HepG2 (cell line): Measurements from ENCODE around the gene IQCE. TPM values are rescaled to one million over a fixed set of nuclear protein-coding genes. Genes with fewer than 3 reads are reported as not detected.

Source experiments
- ATF2 ChIP-seq: sonication (generic); formaldehyde crosslinking; IDR thresholded peaks from 2 replicates; pipeline ENCODE4 v1.4.0; 2020; ENCODE audit warnings: missing genetic modification reagents
- ETV6 ChIP-seq: sonication (generic); formaldehyde crosslinking; conservative IDR thresholded peaks from 2 replicates; pipeline ENCODE4 v1.4.0; 2020; ENCODE audit warnings: missing genetic modification reagents
- GLI4 ChIP-seq: sonication (generic); formaldehyde crosslinking; IDR thresholded peaks from 2 replicates; pipeline ENCODE4 v1.5.1; 2020; ENCODE audit warnings: missing genetic modification reagents, mild to moderate bottlenecking, moderate library complexity, borderline replicate concordance
- KLF16 ChIP-seq, 2 experiments: sonication (generic) in 1 of 2; formaldehyde crosslinking in 1 of 2; IDR thresholded peaks; 2 replicates each; pipeline versions ENCODE4 v1.6.1 to v1.8.0; 2016 to 2023; ENCODE audit warnings: missing genetic modification reagents in 2 of 2, missing compliant biosample characterization in 1 of 2
- KMT2B ChIP-seq: IDR thresholded peaks from 2 replicates; pipeline ENCODE4 v1.6.1; 2016; ENCODE audit warnings: missing genetic modification reagents, missing compliant biosample characterization
- LCORL ChIP-seq, 2 experiments: fragments of 450-650 bp in 1 of 2; sonication (generic) in 1 of 2; formaldehyde crosslinking in 1 of 2; IDR thresholded peaks; 2 replicates each; pipeline versions ENCODE4 v1.5.0 to v1.6.1; 2017 to 2020; ENCODE audit warnings: antibody characterized with exemption in 1 of 2, missing genetic modification reagents in 1 of 2
- MBNL3 ChIP-seq: fragments of 250-450 bp; sonication (Bioruptor Pico); conservative IDR thresholded peaks from 2 replicates; pipeline ENCODE4 v1.8.0; 2022; ENCODE audit warnings: mild to moderate bottlenecking, inconsistent platforms
- MED8 ChIP-seq: sonication (generic); formaldehyde crosslinking; IDR thresholded peaks from 2 replicates; pipeline ENCODE4 v1.8.1; 2023; ENCODE audit warnings: mild to moderate bottlenecking, missing genetic modification reagents; ENCODE audit not compliant: insufficient replicate concordance
- PTBP1 ChIP-seq: fragments of 200-400 bp; formaldehyde crosslinking; IDR thresholded peaks from 2 replicates; pipeline ENCODE4 v1.6.1; 2018; ENCODE audit warnings: low read length, low read depth; ENCODE audit not compliant: poor library complexity, severe bottlenecking
- SP2 ChIP-seq: sonication (generic); formaldehyde crosslinking; IDR thresholded peaks from 2 replicates; pipeline ENCODE4 v1.5.1; 2020; ENCODE audit warnings: mild to moderate bottlenecking, missing genetic modification reagents
- SP4 ChIP-seq: sonication (generic); formaldehyde crosslinking; IDR thresholded peaks from 2 replicates; pipeline ENCODE4 v1.8.1; 2023; ENCODE audit warnings: mild to moderate bottlenecking, missing genetic modification reagents
- TBX3 ChIP-seq: fragments of 450-650 bp; IDR thresholded peaks from 2 replicates; pipeline ENCODE4 v1.6.1; 2017; ENCODE audit warnings: antibody characterized with exemption, mild to moderate bottlenecking, inconsistent platforms, borderline replicate concordance
- ZFP37 ChIP-seq: sonication (generic); formaldehyde crosslinking; IDR thresholded peaks from 2 replicates; pipeline ENCODE4 v1.4.0; 2020; ENCODE audit warnings: missing genetic modification reagents, borderline replicate concordance
- ZNF224 ChIP-seq: sonication (generic); formaldehyde crosslinking; IDR thresholded peaks from 2 replicates; pipeline ENCODE4 v1.5.0; 2020; ENCODE audit warnings: mild to moderate bottlenecking, missing genetic modification reagents
- ZNF460 ChIP-seq: sonication (generic); formaldehyde crosslinking; IDR thresholded peaks from 2 replicates; pipeline ENCODE4 v1.5.1; 2020; ENCODE audit warnings: missing genetic modification reagents, mild to moderate bottlenecking, borderline replicate concordance
- ZNF513 ChIP-seq: sonication (generic); formaldehyde crosslinking; conservative IDR thresholded peaks from 2 replicates; pipeline ENCODE4 v1.5.0; 2020; ENCODE audit warnings: missing genetic modification reagents
- ZNF543 ChIP-seq: sonication (generic); formaldehyde crosslinking; IDR thresholded peaks from 2 replicates; pipeline ENCODE4 v1.4.0; 2020; ENCODE audit warnings: mild to moderate bottlenecking, missing genetic modification reagents
- ZNF576 ChIP-seq: sonication (generic); formaldehyde crosslinking; IDR thresholded peaks from 2 replicates; pipeline ENCODE4 v1.4.0; 2020; ENCODE audit warnings: mild to moderate bottlenecking, missing genetic modification reagents
- ZNF883 ChIP-seq: sonication (generic); formaldehyde crosslinking; IDR thresholded peaks from 2 replicates; pipeline ENCODE4 v1.5.1; 2020; ENCODE audit warnings: mild to moderate bottlenecking, missing genetic modification reagents; ENCODE audit errors: not compliant biosample characterization
- ZSCAN22 ChIP-seq: sonication (generic); formaldehyde crosslinking; IDR thresholded peaks from 2 replicates; pipeline ENCODE4 v1.4.0; 2020; ENCODE audit warnings: mild to moderate bottlenecking, missing genetic modification reagents
- ZSCAN9 ChIP-seq: IDR thresholded peaks from 2 replicates; pipeline ENCODE4 v1.6.1; 2016; ENCODE audit warnings: borderline replicate concordance
- polyA plus RNA-seq, 8 experiments: library from polyadenylated mRNA; depleted of rRNA in 3 of 8; stranded (reverse) in 7 of 8; unstranded in 1 of 8; fragments of >200 nt; fragmentation: Illumina TruSeq in 4 of 8; extraction: Trizol in 4 of 8; gene quantifications; 2 replicates each; pipeline versions ENCODE4 v1.2.1 to v1.2.3, GENCODE V29; 2011 to 2016; ENCODE audit warnings: low read depth in 4 of 8, missing spikeins in 1 of 8, mixed read lengths in 1 of 8; ENCODE audit not compliant: insufficient read depth in 1 of 8
- total RNA-seq, 5 experiments: library from RNA; depleted of rRNA; stranded (reverse); fragments of >200 nt; fragmentation: Illumina TruSeq; extraction: Trizol; gene quantifications; 2 replicates each; pipeline ENCODE4 v1.2.3, GENCODE V29; 2016; ENCODE audit warnings: low read depth in 1 of 5
- TF ChIP-seq, protein P1 (sequence below): sonication (generic); formaldehyde crosslinking; IDR thresholded peaks from 2 replicates; pipeline ENCODE4 v1.4.0; 2020; ENCODE audit warnings: mild to moderate bottlenecking, missing genetic modification reagents
- TF ChIP-seq, protein P2 (sequence below): sonication (generic); formaldehyde crosslinking; IDR thresholded peaks from 2 replicates; pipeline ENCODE4 v1.4.0; 2020; ENCODE audit warnings: missing genetic modification reagents, borderline replicate concordance

The IQCE gene
- total and polyA plus RNA-seq, 2 of the 13 experiments (the other 11 are each of a cell fraction or from before 2014, with no cell fraction given) = 1.5 to 2.5 TPM

GRCh38 chr7:2555121-2556052 is 3.4 kb upstream of the IQCE start, which contains the start of gene BRAT1 (continued):
- TF ChIP-seq ATF2 (CRISPR knock-in tag) (peak; percentile 64; the same call in 1 of the 2 replicates), TBX3 (0 out of 2 replicates have a peak, but pooled peaks have one; percentile 23), ZNF460 (CRISPR knock-in tag) (no peak), ZNF883 (CRISPR knock-in tag) (peak; percentile 62), KMT2B (peak; percentile 37; the same call in 1 of the 2 replicates), SP4 (peak; percentile 77), ZNF576 (no peak), MBNL3 (CRISPR knock-in tag) (no peak), LCORL (IDR thresholded peaks at IDR 0.05) (no peak), LCORL (CRISPR knock-in tag; IDR thresholded peaks at IDR 0.05) (no peak; the same call in 1 of the 2 replicates), SP2 (CRISPR knock-in tag) (no peak), ETV6 (CRISPR knock-in tag) (no peak), ZSCAN9 (CRISPR knock-in tag) (0 out of 2 replicates have a peak, but pooled peaks have one; percentile 8), ZSCAN22 (CRISPR knock-in tag) (no peak), KLF16 (CRISPR knock-in tag; IDR thresholded peaks at IDR 0.05) (peak in 1 of 2 experiments; percentile 30; a peak in 1 of 4 replicates), ZNF513 (CRISPR knock-in tag) (no peak; the same call in 1 of the 2 replicates), MED8 (CRISPR knock-in tag) (peak; percentile 77), PTBP1 (no peak), ZFP37 (no peak), ZNF543 (CRISPR knock-in tag) (peak; percentile 94), GLI4 (CRISPR knock-in tag) (no peak), ZNF224 (0 out of 2 replicates have a peak, but pooled peaks have one; percentile 46)
- TF ChIP-seq, protein P1, sequence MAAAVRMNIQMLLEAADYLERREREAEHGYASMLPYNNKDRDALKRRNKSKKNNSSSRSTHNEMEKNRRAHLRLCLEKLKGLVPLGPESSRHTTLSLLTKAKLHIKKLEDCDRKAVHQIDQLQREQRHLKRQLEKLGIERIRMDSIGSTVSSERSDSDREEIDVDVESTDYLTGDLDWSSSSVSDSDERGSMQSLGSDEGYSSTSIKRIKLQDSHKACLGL (CRISPR knock-in tag) = peak; percentile 64; the same call in 1 of the 2 replicates
- TF ChIP-seq, protein P2, sequence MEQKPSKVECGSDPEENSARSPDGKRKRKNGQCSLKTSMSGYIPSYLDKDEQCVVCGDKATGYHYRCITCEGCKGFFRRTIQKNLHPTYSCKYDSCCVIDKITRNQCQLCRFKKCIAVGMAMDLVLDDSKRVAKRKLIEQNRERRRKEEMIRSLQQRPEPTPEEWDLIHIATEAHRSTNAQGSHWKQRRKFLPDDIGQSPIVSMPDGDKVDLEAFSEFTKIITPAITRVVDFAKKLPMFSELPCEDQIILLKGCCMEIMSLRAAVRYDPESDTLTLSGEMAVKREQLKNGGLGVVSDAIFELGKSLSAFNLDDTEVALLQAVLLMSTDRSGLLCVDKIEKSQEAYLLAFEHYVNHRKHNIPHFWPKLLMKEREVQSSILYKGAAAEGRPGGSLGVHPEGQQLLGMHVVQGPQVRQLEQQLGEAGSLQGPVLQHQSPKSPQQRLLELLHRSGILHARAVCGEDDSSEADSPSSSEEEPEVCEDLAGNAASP = no peak
